Right lobe of liver (tissue), 6 donors: ENCODE measurements around the gene DLG4. TPM values are rescaled to one million over a fixed set of nuclear protein-coding genes. Genes with fewer than 3 reads are reported as not detected.

Experiments used
- ATAC-seq, 4 donors: fragments of 200-7000 bp; cut with Tn5 transposase; one replicate each; pipeline ENCODE4 v1.9.1; 2020; ENCODE audit warnings: mild to moderate bottlenecking in 4 of 4, moderate library complexity in 4 of 4
- DNase-seq, 3 donors: peaks; one replicate each; pipeline ENCODE4 v3.0.0-alpha.2; 2020
- H3K27ac ChIP-seq, 3 donors: fragments of 200-600 bp; one replicate each; pipeline ENCODE4 v1.8.0; 2022
- H3K27me3 ChIP-seq, 2 donors: fragments of 200-600 bp; one replicate each; pipeline ENCODE4 v1.8.0; 2022
- H3K36me3 ChIP-seq, 4 donors: fragments of 200-600 bp; sonication (generic) in 1 of 4; one replicate each; pipeline versions ENCODE4 v1.5.1 to v1.8.0; 2017 to 2022; ENCODE audit warnings: control low read depth in 1 of 4
- H3K4me1 ChIP-seq, 4 donors: fragments of 200-600 bp; sonication (generic) in 1 of 4; one replicate each; pipeline versions ENCODE4 v1.5.1 to v1.8.0; 2017 to 2022; ENCODE audit warnings: control low read depth in 1 of 4
- H3K4me3 ChIP-seq, 3 donors: fragments of 200-600 bp; one replicate each; pipeline ENCODE4 v1.8.0; 2022
- H3K9me3 ChIP-seq, 4 donors: fragments of 200-600 bp; sonication (generic) in 1 of 4; one replicate each; pipeline versions ENCODE4 v1.5.1 to v1.8.0; 2017 to 2022; ENCODE audit warnings: control low read depth in 1 of 4
- POLR2A ChIP-seq: fragments of 450-650 bp; IDR thresholded peaks from one replicate; pipeline ENCODE4 v1.6.1; 2017; ENCODE audit warnings: antibody characterized with exemption, mild to moderate bottlenecking
- WGBS: methylation state at CpG from one replicate; pipeline ENCODE4 v1.1.6; 2018; ENCODE audit warnings: low coverage, low lambda C conversion rate; ENCODE audit not compliant: insufficient coverage; ENCODE audit errors: missing lambda C conversion rate; 5-methylcytosine and 5-hydroxymethylcytosine counted together
- intact Hi-C, 2 donors: fragments of 100-400 bp; cut with DNase I; formaldehyde crosslinking; loops; one replicate each; pipeline versions ENCODE4 v1.11.2 to v1.14.1; 2022
- total RNA-seq, 6 experiments: library from RNA; depleted of rRNA in 2 of 6; stranded (reverse); fragments of >200 nt in 2 of 6; fragmentation: NEBNext Ultra II Directional in 3 of 6; extraction: Animal tissue kit (Norgen Biotek cat#: 25700) in 3 of 6; gene quantifications; one replicate each; pipeline versions ENCODE4 v1.1.0 to v1.2.4, GENCODE V29; 2016 to 2023
- TF ChIP-seq, protein P1 (sequence below), 4 donors: fragments of 200-600 bp in 3 of 4; fragments of 450-650 bp in 1 of 4; IDR thresholded peaks; one replicate each; pipeline versions ENCODE4 v1.5.1 to v1.8.0; 2016 to 2022; ENCODE audit warnings: antibody characterized with exemption in 4 of 4, mild to moderate bottlenecking in 2 of 4
- donor health status: DM: no; HTN: yes; CAD: no.
- donor health status: DM: no; HTN: no; CAD: no.
- donor health status: DM: no; HTN: no; CAD: no.
- donor health status: DM: no; HTN: yes; CAD: no.
- donor health status: DM: no; HTN: yes; CAD: no.

Gene DLG4
- total RNA-seq, 6 experiments from 2014 or later, result 3.0 to 6.4 (median 4.1) TPM

DNA sequence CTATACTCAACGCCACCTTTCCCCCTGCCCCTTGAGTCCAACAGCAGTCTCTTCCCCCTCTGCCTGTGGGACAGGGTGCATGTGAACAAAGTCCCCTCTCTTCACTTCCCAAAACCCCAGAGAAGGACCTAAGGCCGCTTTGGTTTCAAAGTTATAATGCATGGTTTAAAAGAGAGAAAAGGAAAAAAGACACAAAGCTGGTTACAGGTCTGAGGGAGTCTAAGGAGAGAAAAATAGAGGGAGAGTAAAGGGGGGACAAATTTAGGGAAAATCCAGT is 23.8 kb upstream of the DLG4 start:
- intact Hi-C loops, result no loop called here
- TF ChIP-seq, protein P1, sequence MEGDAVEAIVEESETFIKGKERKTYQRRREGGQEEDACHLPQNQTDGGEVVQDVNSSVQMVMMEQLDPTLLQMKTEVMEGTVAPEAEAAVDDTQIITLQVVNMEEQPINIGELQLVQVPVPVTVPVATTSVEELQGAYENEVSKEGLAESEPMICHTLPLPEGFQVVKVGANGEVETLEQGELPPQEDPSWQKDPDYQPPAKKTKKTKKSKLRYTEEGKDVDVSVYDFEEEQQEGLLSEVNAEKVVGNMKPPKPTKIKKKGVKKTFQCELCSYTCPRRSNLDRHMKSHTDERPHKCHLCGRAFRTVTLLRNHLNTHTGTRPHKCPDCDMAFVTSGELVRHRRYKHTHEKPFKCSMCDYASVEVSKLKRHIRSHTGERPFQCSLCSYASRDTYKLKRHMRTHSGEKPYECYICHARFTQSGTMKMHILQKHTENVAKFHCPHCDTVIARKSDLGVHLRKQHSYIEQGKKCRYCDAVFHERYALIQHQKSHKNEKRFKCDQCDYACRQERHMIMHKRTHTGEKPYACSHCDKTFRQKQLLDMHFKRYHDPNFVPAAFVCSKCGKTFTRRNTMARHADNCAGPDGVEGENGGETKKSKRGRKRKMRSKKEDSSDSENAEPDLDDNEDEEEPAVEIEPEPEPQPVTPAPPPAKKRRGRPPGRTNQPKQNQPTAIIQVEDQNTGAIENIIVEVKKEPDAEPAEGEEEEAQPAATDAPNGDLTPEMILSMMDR (IDR thresholded peaks at IDR 0.05), result no peak
- peaks cover 0 to 23% (median 8%) of the 10 kb centered on the region in 4 donors for H3K4me1 ChIP-seq
- H3K27ac ChIP-seq, result peak overlapping the region; percentile 95 to 99 (median 97)
- ATAC-seq (no peak), DNase-seq (no peak)
- H3K27me3 ChIP-seq, result no peaks in the 10 kb centered on the region
- 6% methylated on average over 2 of the region's 2 CpGs for WGBS
- peaks cover 5 to 40% (median 18%) of the 10 kb centered on the region in 4 donors for H3K36me3 ChIP-seq
- H3K9me3 ChIP-seq, result no peaks in the 10 kb centered on the region
- H3K4me3 ChIP-seq, result peak overlapping the region; percentile 84 to 90 (median 88)

DNA sequence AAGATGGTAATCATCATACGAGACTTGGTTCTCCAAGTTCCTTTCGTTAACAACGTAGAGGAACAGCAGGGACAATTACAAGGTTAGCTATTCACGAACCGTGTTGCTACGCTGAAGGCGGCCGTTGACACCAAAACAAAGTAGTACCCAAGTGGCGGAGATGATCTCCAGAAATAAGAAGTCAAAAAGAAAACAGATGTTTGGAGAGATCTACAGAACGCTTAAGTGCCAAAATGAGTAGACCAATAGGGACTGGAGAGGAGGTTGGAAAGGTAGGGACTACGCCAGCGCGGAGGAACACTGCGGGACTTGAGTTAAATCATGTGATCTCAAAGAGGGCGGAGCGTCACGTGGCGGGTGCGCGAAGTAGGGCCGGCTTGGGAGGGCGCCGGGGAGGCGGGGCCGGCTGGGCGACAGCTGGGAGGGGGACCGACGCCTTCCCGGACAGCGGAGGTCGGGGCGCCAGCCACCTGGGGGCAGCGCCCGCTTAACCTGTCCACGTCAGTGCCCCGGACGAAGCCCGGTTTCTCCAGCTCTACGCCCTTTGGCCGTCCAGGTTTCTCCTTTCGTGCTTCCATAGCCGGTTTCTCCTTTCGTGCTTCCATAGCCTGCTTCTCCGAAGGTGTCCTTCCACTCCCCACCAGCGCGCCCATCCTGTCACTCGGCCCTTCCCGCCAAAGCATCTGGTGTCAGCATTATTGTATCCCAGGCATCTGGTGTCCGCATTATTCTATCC is 23.2 kb upstream of the DLG4 start:
- TF ChIP-seq, protein P1 (IDR thresholded peaks at IDR 0.05), result peak in 2 of 4 donors; percentile 18 to 20
- TF ChIP-seq POLR2A, result peak; percentile 72
- WGBS, result under 1% methylated on average over 24 of the region's 49 CpGs
- ATAC-seq (peak; percentile 60 to 67 (median 64)), DNase-seq (peak; percentile 97)
- Histone ChIP-seq H3K4me3 (peak overlapping the region; percentile 84 to 90 (median 88)), H3K4me1 (peaks cover 0 to 23% (median 8%) of the 10 kb centered on the region in 4 donors), H3K9me3 (no peaks in the 10 kb centered on the region), H3K27ac (peak overlapping the region; percentile 95 to 99 (median 97)), H3K36me3 (peaks cover 5 to 40% (median 18%) of the 10 kb centered on the region in 4 donors), H3K27me3 (no peaks in the 10 kb centered on the region)
- intact Hi-C loops, result no loop called here

DNA sequence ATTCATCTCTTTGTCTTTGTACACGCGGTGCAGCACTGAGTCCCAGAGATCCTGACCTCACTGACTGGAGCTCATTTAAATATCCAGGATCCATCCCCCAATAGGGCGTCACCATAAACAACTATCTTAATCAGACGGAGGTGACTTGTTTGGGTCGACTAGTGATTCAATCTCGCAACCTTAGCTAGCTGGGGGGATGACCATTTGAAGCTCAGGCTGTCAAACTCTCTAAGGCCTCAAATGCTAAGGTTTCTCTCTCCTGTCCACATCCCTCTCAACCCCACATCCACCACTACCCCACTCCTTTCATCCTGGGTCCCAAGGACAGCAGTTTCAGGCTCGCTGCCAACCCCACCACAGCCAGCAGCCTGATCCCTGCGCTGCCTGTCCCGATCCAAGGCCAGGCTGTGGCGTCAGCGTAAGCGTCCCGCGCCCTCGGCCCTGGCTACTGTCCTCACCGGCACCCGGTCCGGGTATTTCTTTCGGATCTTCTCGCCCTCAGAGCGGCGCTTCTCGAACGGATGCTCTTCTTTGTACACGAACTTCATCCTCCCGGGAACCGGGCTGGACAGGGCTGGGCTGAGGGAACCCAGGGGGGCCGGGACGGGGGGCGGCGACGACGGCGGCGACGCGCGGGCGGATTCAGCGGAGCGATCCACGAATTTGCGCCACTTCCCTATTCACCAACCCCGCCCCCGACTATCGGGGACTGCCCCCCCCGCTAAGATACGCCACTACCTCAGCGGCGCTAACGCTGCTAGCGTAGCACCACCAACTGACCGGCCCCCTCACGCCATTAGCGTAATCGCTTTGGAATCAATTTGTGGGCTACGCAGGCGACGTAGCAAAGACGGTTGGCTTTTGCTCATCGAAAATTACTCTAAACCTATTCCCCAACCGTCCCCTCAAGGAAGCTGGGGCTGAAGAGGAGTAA is 22.4 kb upstream of the DLG4 start, which contains the start of gene GABARAP:
GABARAP (minus strand) TSS at position 667 of the 934 bp plus-strand sequence; CDS start at position 548, 119 bp downstream.
- peaks cover 5 to 39% (median 18%) of the 10 kb centered on the region in 4 donors for H3K36me3 ChIP-seq
- peak; percentile 93 to 95 (median 95) for DNase-seq
- ATAC-seq, result peak; percentile 50 to 73 (median 58)

DNA sequence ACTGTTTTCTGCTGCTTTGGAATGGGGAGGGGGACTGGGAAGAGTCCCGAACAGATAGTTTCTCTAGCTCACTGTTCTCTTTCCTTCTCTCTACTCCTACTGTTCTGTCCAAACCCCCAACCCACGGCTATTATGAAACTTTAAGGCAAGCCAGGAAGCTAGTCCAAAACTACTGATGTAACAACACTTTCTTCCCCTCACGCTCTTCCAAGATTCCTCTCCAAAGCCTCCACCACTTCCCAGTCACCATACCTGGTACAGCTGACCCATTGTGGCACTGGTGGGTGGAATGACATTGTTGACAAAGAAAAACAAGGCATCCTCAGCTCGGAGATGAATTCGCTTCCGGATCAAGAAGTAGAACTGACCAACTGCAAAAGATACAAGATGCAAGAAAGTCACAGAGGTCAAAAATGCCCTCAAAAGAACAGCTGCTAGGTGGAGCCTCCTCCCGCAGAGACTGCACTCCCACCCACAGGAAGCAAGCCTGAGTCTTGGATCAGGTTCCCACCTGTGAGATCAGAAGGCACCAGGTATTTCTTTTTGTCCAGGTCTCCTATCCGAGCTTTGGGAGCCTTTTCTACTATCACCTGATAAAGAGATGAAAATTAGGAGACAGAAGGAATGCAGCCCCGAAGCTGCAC is 21.6 kb upstream of the DLG4 start:
- TF ChIP-seq, protein P1 (IDR thresholded peaks at IDR 0.05), result no peak
- Histone ChIP-seq H3K36me3 (peaks cover 5 to 34% (median 16%) of the 10 kb centered on the region in 4 donors), H3K27me3 (no peaks in the 10 kb centered on the region), H3K9me3 (no peaks in the 10 kb centered on the region), H3K4me3 (peak overlapping the region; percentile 84 to 90 (median 88)), H3K4me1 (peaks cover 0 to 27% (median 8%) of the 10 kb centered on the region in 4 donors), H3K27ac (peak overlapping the region; percentile 95 to 99 (median 97))
- intact Hi-C loops, result no loop called here
- no peak for ATAC-seq
- 15% methylated on average over 9 of the region's 9 CpGs for WGBS
- peak in 1 of 3 donors; percentile 13 for DNase-seq

More for the DNA sequence above, 22.4 kb upstream of the DLG4 start, which contains the start of gene GABARAP:
- intact Hi-C loops, result no loop called here
- H3K27ac ChIP-seq, result peak within 1 kb of the TSS; percentile 95 to 99 (median 97)
- H3K4me3 ChIP-seq, result peak within 1 kb of the TSS; percentile 84 to 90 (median 88)
- peaks cover 0 to 27% (median 8%) of the 10 kb centered on the region in 4 donors for H3K4me1 ChIP-seq
- TF ChIP-seq, protein P1 (IDR thresholded peaks at IDR 0.05), result no peak
- peak; percentile 54 for TF ChIP-seq POLR2A
- WGBS, result under 1% methylated on average over 35 of the region's 62 CpGs
- H3K27me3 ChIP-seq, result no peaks in the 10 kb centered on the region
- H3K9me3 ChIP-seq, result no peaks in the 10 kb centered on the region
